B cell (primary cell): Measurements from ENCODE around the gene PBX1.

Source experiments
- EZH2 ChIP-seq: IDR thresholded peaks from 2 replicates; pipeline ENCODE4 v1.6.1; 2012; ENCODE audit warnings: borderline replicate concordance, low read depth, mild to moderate bottlenecking, moderate library complexity, low read length; ENCODE audit not compliant: insufficient read depth, poor library complexity, severe bottlenecking
- TF ChIP-seq, protein P1 (sequence below): fragments of 200-600 bp; IDR thresholded peaks from one replicate; pipeline ENCODE4 v1.8.0; 2022; ENCODE audit warnings: antibody characterized with exemption, mild to moderate bottlenecking

DNA sequence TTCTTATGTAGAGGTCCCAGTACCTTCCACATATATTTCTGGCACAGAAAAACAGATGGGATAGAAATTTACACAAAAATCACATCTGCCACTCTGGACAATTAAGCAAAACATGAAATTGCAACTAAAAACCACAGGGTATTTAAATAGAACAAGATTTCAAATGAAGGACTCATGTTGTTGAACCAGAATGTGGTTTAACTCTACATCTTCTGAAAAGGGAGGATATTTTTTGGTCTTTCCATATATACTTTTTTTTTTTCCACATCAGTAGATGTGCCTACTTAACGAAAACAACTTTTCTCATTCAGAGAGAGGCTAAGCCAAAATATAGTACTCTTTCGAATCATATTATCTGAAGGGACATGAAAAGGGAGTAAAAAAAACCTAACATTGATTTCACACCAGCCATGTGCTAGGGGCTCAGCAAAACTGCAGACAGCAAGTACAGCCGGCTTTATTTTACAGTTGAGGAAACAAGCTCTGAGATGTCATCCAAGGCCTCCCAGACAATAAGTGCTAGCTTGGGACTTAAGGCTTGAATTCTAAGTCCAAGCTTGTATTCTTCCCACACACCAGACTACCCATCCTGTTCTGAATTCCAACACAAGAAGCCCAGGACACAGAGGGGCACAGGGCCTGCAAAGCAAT lies 208.9 kb downstream of the PBX1 start:
- TF ChIP-seq, protein P1, sequence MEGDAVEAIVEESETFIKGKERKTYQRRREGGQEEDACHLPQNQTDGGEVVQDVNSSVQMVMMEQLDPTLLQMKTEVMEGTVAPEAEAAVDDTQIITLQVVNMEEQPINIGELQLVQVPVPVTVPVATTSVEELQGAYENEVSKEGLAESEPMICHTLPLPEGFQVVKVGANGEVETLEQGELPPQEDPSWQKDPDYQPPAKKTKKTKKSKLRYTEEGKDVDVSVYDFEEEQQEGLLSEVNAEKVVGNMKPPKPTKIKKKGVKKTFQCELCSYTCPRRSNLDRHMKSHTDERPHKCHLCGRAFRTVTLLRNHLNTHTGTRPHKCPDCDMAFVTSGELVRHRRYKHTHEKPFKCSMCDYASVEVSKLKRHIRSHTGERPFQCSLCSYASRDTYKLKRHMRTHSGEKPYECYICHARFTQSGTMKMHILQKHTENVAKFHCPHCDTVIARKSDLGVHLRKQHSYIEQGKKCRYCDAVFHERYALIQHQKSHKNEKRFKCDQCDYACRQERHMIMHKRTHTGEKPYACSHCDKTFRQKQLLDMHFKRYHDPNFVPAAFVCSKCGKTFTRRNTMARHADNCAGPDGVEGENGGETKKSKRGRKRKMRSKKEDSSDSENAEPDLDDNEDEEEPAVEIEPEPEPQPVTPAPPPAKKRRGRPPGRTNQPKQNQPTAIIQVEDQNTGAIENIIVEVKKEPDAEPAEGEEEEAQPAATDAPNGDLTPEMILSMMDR = no peak
- TF ChIP-seq EZH2 = no peak
